HepG2 (cell line): ENCODE measurements around the gene TTC22. TPM values are rescaled to one million over a fixed set of nuclear protein-coding genes. Genes with fewer than 3 reads are reported as not detected.

Experiments used
- GABPB1 ChIP-seq: IDR thresholded peaks from 2 replicates; pipeline ENCODE4 v1.6.1; 2016; ENCODE audit warnings: mild to moderate bottlenecking, missing genetic modification reagents, moderate library complexity, missing compliant biosample characterization
- HDAC1 ChIP-seq: sonication (generic); formaldehyde crosslinking; IDR thresholded peaks from 2 replicates; pipeline ENCODE4 v1.5.1; 2020; ENCODE audit warnings: mild to moderate bottlenecking, missing genetic modification reagents
- NBN ChIP-seq: fragments of 450-650 bp; conservative IDR thresholded peaks from 2 replicates; pipeline ENCODE4 v1.6.1; 2017
- NR2F2 ChIP-seq: IDR thresholded peaks from 2 replicates; pipeline ENCODE4 v1.6.1; 2012; ENCODE audit warnings: low read depth, inconsistent platforms, borderline replicate concordance
- PRPF4 ChIP-seq: fragments of 200-400 bp; formaldehyde crosslinking; IDR thresholded peaks from 2 replicates; pipeline ENCODE4 v1.6.1; 2016; ENCODE audit warnings: low read length, low read depth; ENCODE audit not compliant: poor library complexity, severe bottlenecking
- SIX4 ChIP-seq: sonication (generic); formaldehyde crosslinking; IDR thresholded peaks from 2 replicates; pipeline ENCODE4 v1.4.0; 2020; ENCODE audit warnings: missing genetic modification reagents
- SP5 ChIP-seq: IDR thresholded peaks from 2 replicates; pipeline ENCODE4 v1.6.1; 2016; ENCODE audit warnings: low read depth, borderline replicate concordance
- UBTF ChIP-seq: sonication (generic); formaldehyde crosslinking; IDR thresholded peaks from 2 replicates; pipeline ENCODE4 v1.4.0; 2020; ENCODE audit warnings: mild to moderate bottlenecking, missing genetic modification reagents
- ZBTB20 ChIP-seq: sonication (generic); formaldehyde crosslinking; IDR thresholded peaks from 2 replicates; pipeline ENCODE4 v1.8.1; 2023; ENCODE audit warnings: missing genetic modification reagents, low read depth, mild to moderate bottlenecking, borderline replicate concordance
- ZBTB34 ChIP-seq: sonication (generic); formaldehyde crosslinking; IDR thresholded peaks from 2 replicates; pipeline ENCODE4 v1.8.0; 2022; ENCODE audit warnings: mild to moderate bottlenecking, missing genetic modification reagents
- ZBTB38 ChIP-seq: sonication (generic); formaldehyde crosslinking; IDR thresholded peaks from 2 replicates; pipeline ENCODE4 v1.5.1; 2020; ENCODE audit warnings: mild to moderate bottlenecking, missing genetic modification reagents
- ZFP36 ChIP-seq: fragments of 150-350 bp; IDR thresholded peaks from 2 replicates; pipeline ENCODE4 v1.6.1; 2018; ENCODE audit warnings: borderline replicate concordance, low read length, low read depth; ENCODE audit not compliant: partially characterized antibody
- ZNF232 ChIP-seq: sonication (generic); formaldehyde crosslinking; IDR thresholded peaks from 2 replicates; pipeline ENCODE4 v1.4.0; 2020; ENCODE audit warnings: missing genetic modification reagents, borderline replicate concordance
- ZNF24 ChIP-seq: fragments of 450-650 bp; IDR thresholded peaks from 2 replicates; pipeline ENCODE4 v1.6.1; 2017; ENCODE audit warnings: antibody characterized with exemption, mild to moderate bottlenecking
- ZNF549 ChIP-seq: sonication (generic); formaldehyde crosslinking; IDR thresholded peaks from 2 replicates; pipeline ENCODE4 v1.5.0; 2020; ENCODE audit warnings: missing genetic modification reagents
- ZNF782 ChIP-seq: sonication (generic); formaldehyde crosslinking; IDR thresholded peaks from 2 replicates; pipeline ENCODE4 v1.4.0; 2020; ENCODE audit warnings: missing genetic modification reagents, mild to moderate bottlenecking, borderline replicate concordance
- polyA plus RNA-seq, 8 experiments: library from polyadenylated mRNA; depleted of rRNA in 3 of 8; stranded (reverse) in 7 of 8; unstranded in 1 of 8; fragments of >200 nt; fragmentation: Illumina TruSeq in 4 of 8; extraction: Trizol in 4 of 8; gene quantifications; 2 replicates each; pipeline versions ENCODE4 v1.2.1 to v1.2.3, GENCODE V29; 2011 to 2016; ENCODE audit warnings: low read depth in 4 of 8, missing spikeins in 1 of 8, mixed read lengths in 1 of 8; ENCODE audit not compliant: insufficient read depth in 1 of 8
- total RNA-seq, 5 experiments: library from RNA; depleted of rRNA; stranded (reverse); fragments of >200 nt; fragmentation: Illumina TruSeq; extraction: Trizol; gene quantifications; 2 replicates each; pipeline ENCODE4 v1.2.3, GENCODE V29; 2016; ENCODE audit warnings: low read depth in 1 of 5
- TF ChIP-seq, protein P1 (sequence below): sonication (generic); formaldehyde crosslinking; IDR thresholded peaks from 2 replicates; pipeline ENCODE4 v1.4.0; 2020; ENCODE audit warnings: missing genetic modification reagents, borderline replicate concordance
- TF ChIP-seq, protein P2 (sequence below): sonication (generic); IDR thresholded peaks from 2 replicates; pipeline ENCODE4 v1.6.1; 2016; ENCODE audit warnings: low read depth, borderline replicate concordance
- TF ChIP-seq, protein P3 (sequence below): sonication (generic); formaldehyde crosslinking; IDR thresholded peaks from 2 replicates; pipeline ENCODE4 v1.4.0; 2020; ENCODE audit warnings: mild to moderate bottlenecking, missing genetic modification reagents, borderline replicate concordance

TTC22 gene
- total and polyA plus RNA-seq, 2 of the 13 experiments (the other 11 are each of a cell fraction or from before 2014, with no cell fraction given), result not detected

DNA sequence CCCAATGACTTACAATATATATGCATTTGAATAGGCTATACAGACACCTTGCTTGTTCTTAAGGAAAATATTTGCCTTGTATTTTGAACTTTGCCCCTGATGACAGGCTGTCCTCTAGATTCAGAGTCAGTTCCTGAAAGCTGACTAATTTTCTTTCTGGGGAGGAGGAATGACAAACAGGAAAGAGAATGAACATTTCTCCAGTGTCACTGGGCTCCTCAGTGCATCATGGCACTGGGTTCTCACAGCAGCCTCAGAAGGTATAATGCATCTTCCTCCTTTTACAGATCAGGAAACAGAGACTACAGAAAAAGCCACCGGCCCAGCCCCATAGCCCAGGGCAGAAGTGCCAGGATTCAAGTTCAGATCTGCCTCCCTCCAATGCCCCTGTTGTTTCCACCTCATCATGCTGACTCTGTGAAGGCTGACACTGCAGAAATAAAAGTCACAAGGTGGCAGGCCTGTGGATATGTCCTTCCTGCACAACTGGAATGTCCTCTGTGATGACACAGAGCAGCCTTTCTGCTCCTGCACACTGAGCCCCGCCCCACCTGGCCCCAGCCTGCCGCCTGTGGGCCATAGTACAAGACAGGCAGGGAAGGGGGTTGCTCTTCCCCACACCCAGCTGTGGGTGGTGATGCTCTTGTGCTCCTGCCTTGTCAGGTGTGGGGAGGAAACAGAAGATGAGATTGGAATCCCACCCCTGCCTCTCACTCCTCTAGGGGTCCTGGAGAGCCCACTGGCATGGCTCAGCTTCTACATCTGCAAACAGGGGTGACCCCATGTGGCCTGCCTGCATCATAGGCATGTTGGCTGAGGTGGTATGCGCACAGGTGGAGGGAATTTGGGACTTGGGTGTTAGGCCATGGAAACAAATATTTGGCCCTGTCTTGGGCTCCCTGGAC, 6.4 kb downstream of the TTC22 start (continued):
- TF ChIP-seq, protein P1, sequence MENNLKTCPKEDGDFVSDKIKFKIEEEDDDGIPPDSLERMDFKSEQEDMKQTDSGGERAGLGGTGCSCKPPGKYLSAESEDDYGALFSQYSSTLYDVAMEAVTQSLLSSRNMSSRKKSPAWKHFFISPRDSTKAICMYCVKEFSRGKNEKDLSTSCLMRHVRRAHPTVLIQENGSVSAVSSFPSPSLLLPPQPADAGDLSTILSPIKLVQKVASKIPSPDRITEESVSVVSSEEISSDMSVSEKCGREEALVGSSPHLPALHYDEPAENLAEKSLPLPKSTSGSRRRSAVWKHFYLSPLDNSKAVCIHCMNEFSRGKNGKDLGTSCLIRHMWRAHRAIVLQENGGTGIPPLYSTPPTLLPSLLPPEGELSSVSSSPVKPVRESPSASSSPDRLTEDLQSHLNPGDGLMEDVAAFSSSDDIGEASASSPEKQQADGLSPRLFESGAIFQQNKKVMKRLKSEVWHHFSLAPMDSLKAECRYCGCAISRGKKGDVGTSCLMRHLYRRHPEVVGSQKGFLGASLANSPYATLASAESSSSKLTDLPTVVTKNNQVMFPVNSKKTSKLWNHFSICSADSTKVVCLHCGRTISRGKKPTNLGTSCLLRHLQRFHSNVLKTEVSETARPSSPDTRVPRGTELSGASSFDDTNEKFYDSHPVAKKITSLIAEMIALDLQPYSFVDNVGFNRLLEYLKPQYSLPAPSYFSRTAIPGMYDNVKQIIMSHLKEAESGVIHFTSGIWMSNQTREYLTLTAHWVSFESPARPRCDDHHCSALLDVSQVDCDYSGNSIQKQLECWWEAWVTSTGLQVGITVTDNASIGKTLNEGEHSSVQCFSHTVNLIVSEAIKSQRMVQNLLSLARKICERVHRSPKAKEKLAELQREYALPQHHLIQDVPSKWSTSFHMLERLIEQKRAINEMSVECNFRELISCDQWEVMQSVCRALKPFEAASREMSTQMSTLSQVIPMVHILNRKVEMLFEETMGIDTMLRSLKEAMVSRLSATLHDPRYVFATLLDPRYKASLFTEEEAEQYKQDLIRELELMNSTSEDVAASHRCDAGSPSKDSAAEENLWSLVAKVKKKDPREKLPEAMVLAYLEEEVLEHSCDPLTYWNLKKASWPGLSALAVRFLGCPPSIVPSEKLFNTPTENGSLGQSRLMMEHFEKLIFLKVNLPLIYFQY (CRISPR knock-in tag), result no peak
- TF ChIP-seq GABPB1 (no peak), SIX4 (CRISPR knock-in tag) (no peak), NR2F2 (no peak), ZNF549 (CRISPR knock-in tag) (no peak), ZBTB34 (CRISPR knock-in tag) (no peak), ZBTB38 (CRISPR knock-in tag) (no peak), PRPF4 (no peak), ZNF24 (no peak), ZNF782 (no peak), ZFP36 (no peak), HDAC1 (CRISPR knock-in tag) (0 out of 2 replicates have a peak, but pooled peaks have one; percentile 29), ZBTB20 (CRISPR knock-in tag) (no peak), NBN (no peak), SP5 (CRISPR knock-in tag) (peak; percentile 70), UBTF (CRISPR knock-in tag) (no peak), ZNF232 (CRISPR knock-in tag) (no peak)
- TF ChIP-seq, protein P2, sequence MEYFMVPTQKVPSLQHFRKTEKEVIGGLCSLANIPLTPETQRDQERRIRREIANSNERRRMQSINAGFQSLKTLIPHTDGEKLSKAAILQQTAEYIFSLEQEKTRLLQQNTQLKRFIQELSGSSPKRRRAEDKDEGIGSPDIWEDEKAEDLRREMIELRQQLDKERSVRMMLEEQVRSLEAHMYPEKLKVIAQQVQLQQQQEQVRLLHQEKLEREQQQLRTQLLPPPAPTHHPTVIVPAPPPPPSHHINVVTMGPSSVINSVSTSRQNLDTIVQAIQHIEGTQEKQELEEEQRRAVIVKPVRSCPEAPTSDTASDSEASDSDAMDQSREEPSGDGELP, result peak; percentile 37; the same call in 1 of the 2 replicates
- TF ChIP-seq, protein P3, sequence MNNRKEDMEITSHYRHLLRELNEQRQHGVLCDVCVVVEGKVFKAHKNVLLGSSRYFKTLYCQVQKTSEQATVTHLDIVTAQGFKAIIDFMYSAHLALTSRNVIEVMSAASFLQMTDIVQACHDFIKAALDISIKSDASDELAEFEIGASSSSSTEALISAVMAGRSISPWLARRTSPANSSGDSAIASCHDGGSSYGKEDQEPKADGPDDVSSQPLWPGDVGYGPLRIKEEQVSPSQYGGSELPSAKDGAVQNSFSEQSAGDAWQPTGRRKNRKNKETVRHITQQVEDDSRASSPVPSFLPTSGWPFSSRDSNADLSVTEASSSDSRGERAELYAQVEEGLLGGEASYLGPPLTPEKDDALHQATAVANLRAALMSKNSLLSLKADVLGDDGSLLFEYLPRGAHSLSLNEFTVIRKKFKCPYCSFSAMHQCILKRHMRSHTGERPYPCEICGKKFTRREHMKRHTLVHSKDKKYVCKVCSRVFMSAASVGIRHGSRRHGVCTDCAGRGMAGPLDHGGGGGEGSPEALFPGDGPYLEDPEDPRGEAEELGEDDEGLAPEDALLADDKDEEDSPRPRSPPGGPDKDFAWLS (CRISPR knock-in tag), result no peak
